OCI-LY3 (cell line): ENCODE data around the gene TSC1.

Source experiments
- H2AFZ ChIP-seq: fragments of 200-600, 300-600 bp; shearing (Covaris generic); 2 replicates; pipeline ENCODE4 v1.6.0; 2014; ENCODE audit warnings: antibody characterized with exemption, low read depth, low read length
- H3K27ac ChIP-seq: fragments of 200-600, 300-600 bp; sonication (generic); 2 replicates; pipeline ENCODE4 v1.5.1; 2014; ENCODE audit warnings: mild to moderate bottlenecking, low read length, moderate library complexity, mixed read lengths
- H3K27me3 ChIP-seq: fragments of 200-600, 300-600 bp; sonication (generic); 2 replicates; pipeline ENCODE4 v1.6.1; 2014; ENCODE audit warnings: low read depth, low read length, mixed read lengths
- H3K36me3 ChIP-seq: fragments of 200-600, 300-600 bp; sonication (generic); replicated peaks from 2 replicates; pipeline ENCODE3; 2014; ENCODE audit warnings: low read depth, low read length, mixed read lengths
- H3K4me1 ChIP-seq: fragments of 300-600, 200-600 bp; sonication (generic); 2 replicates; pipeline ENCODE4 v1.6.1; 2014; ENCODE audit warnings: low read length, mixed read lengths
- H3K4me2 ChIP-seq: fragments of 200-600, 300-600 bp; sonication (generic); 2 replicates; pipeline ENCODE4 v1.6.1; 2014; ENCODE audit warnings: low read length, mixed read lengths
- H3K4me3 ChIP-seq: fragments of 300-600, 200-600 bp; sonication (generic); 2 replicates; pipeline ENCODE4 v1.5.1; 2014; ENCODE audit warnings: antibody characterized with exemption, mild to moderate bottlenecking, low read length, moderate library complexity
- H3K79me2 ChIP-seq: fragments of 300-600, 200-600 bp; shearing (Covaris generic); 2 replicates; pipeline ENCODE4 v1.6.1; 2014; ENCODE audit warnings: mild to moderate bottlenecking, low read length, mixed read lengths
- H3K9ac ChIP-seq: fragments of 300-600, 200-600 bp; shearing (Covaris generic); 2 replicates; pipeline ENCODE4 v1.6.0; 2014; ENCODE audit warnings: mild to moderate bottlenecking, low read length, moderate library complexity
- H3K9me3 ChIP-seq: fragments of 200-600, 300-600 bp; shearing (Covaris generic); 2 replicates; pipeline ENCODE4 v1.6.1; 2014; ENCODE audit warnings: low read length, mixed read lengths; ENCODE audit not compliant: insufficient read depth
- H4K20me1 ChIP-seq: fragments of 200-600, 300-600 bp; sonication (generic); 2 replicates; pipeline ENCODE4 v1.6.1; 2016; ENCODE audit warnings: low read length, mixed read lengths; ENCODE audit not compliant: insufficient read depth
- EZH2phosphoT487 ChIP-seq: fragments of 200-600 bp; shearing (Covaris generic); IDR thresholded peaks from 2 replicates; pipeline ENCODE4 v1.6.1; 2018; ENCODE audit warnings: antibody characterized with exemption, mixed run types, low read depth
- TF ChIP-seq, protein P1 (sequence below): fragments of 200-600, 300-600 bp; sonication (generic); IDR thresholded peaks from 2 replicates; pipeline ENCODE4 v1.5.1; 2014; ENCODE audit warnings: antibody characterized with exemption, low read length, low read depth

Gene TSC1

DNA sequence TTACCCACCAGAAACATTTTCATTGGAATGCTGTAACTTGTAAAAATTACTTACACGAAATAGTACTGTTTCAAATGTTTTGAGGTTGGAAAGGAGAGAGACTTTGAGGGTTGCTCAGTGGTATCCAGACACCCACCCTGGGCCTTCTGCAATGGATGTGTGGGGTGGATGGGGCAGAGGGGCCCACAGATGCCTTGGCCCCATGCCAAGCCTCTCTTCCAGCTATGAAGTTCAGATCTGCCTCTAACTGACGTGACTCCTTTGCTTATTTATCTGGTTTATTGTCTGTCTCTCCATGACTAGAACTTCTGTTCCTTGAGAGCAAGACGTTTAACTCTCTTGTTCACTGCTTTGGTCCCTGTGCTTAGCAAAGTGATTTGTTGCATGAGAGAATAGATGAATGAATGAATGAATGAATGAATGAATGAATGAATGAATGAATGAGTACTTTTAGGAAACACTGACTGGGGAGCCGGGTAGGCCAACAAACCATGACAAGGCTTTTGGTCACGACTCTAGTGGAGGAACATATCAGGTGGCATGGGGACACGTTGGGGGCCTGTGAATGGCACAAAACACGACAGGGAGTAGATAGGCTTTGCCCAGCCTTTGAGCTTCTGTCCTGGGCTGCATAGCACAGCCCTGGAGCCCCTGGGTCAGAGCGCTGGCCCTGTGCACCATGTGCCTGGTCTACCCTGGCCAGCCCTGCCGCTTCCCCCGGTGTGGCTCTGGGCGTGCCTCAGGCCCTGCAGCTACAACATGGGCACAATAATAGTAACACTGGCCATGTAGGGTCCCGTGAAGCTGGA is 98.1 kb downstream of the TSC1 start:
- no peak overlapping the region for H3K4me3 ChIP-seq
- no peaks in the 10 kb centered on the region for H4K20me1 ChIP-seq
- no peak overlapping the region for H3K4me2 ChIP-seq
- TF ChIP-seq EZH2phosphoT487 = no peak
- TF ChIP-seq, protein P1, sequence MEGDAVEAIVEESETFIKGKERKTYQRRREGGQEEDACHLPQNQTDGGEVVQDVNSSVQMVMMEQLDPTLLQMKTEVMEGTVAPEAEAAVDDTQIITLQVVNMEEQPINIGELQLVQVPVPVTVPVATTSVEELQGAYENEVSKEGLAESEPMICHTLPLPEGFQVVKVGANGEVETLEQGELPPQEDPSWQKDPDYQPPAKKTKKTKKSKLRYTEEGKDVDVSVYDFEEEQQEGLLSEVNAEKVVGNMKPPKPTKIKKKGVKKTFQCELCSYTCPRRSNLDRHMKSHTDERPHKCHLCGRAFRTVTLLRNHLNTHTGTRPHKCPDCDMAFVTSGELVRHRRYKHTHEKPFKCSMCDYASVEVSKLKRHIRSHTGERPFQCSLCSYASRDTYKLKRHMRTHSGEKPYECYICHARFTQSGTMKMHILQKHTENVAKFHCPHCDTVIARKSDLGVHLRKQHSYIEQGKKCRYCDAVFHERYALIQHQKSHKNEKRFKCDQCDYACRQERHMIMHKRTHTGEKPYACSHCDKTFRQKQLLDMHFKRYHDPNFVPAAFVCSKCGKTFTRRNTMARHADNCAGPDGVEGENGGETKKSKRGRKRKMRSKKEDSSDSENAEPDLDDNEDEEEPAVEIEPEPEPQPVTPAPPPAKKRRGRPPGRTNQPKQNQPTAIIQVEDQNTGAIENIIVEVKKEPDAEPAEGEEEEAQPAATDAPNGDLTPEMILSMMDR = no peak
- H3K27me3 ChIP-seq = no peaks in the 10 kb centered on the region
- H3K27ac ChIP-seq = no peak overlapping the region
- no peak overlapping the region for H3K9ac ChIP-seq
- no peaks in the 10 kb centered on the region for H3K79me2 ChIP-seq
- no peaks in the 10 kb centered on the region for H3K9me3 ChIP-seq
- peaks cover 20% of the 10 kb centered on the region for H3K4me1 ChIP-seq
- H3K36me3 ChIP-seq = no peaks in the 10 kb centered on the region
- no peak overlapping the region for H2AFZ ChIP-seq

DNA sequence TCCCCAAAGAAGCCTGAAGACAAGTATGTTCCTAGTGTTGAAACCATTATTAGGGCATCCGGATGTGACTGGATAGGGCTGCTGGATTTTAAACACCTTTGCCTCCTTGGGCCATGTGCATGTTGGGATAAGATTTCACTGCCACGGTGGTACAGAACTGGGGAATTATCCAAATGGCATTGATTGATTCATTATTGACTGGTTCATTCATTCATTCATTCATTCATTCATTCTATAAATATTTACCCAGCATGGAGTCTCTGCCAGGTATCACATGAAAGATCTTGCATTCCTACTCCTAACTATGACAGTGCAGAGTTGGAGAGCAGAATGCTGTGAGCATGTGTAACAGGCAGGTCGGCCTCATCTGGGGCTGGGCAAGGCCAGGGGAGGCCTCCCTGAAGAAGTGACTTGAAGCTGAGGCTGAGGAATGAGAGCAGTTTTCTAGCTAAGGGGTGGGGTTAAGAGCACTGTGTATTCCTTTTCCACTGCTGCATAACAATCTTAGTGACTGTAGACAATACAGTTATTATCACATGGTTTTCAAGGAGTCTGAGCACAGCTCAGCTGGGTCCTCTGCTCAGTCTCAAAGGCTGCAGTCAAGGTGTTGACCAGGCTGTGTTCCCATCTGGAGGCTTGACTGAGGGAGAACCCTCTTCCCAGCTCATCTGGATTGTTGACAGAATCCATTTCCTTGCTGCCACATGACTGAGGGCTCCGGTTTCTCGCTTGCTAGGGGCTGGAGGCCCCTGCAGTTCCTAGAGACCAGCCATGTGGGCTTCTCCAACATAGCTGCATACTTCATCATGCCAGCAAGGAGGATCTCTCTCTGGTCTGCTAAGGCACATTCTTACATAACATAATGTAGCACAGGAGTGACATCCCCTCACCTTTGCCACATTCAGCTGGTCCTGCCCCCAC is 102.0 kb downstream of the TSC1 start:
- no peaks in the 10 kb centered on the region for H3K79me2 ChIP-seq
- H3K36me3 ChIP-seq = no peaks in the 10 kb centered on the region
- no peaks in the 10 kb centered on the region for H4K20me1 ChIP-seq
- H3K27me3 ChIP-seq = no peaks in the 10 kb centered on the region
- no peak overlapping the region for H3K9ac ChIP-seq
- no peak for TF ChIP-seq EZH2phosphoT487
- TF ChIP-seq, protein P1 = no peak
- H3K4me3 ChIP-seq = no peak overlapping the region
- no peaks in the 10 kb centered on the region for H3K4me1 ChIP-seq
- no peak overlapping the region for H3K4me2 ChIP-seq
- no peaks in the 10 kb centered on the region for H3K9me3 ChIP-seq
- H2AFZ ChIP-seq = no peak overlapping the region
- no peak overlapping the region for H3K27ac ChIP-seq
